Thyroid gland (tissue), 4 donors: Measurements from ENCODE around the gene RPL15. TPM values are rescaled to one million over a fixed set of nuclear protein-coding genes. Genes with fewer than 3 reads are reported as not detected.

Experiments
- DNase-seq, 2 donors: peaks; one replicate each; pipeline ENCODE4 v3.0.0-alpha.2; 2019
- H3K27ac ChIP-seq, 3 donors: fragments of 200-600 bp; sonication (generic); 1 replicate in 2 of 3; 2 replicates in 1 of 3; pipeline ENCODE4 v1.5.1; 2016 to 2019; ENCODE audit warnings: mild to moderate bottlenecking in 1 of 3, moderate library complexity in 1 of 3
- H3K27me3 ChIP-seq: fragments of 200-600 bp; sonication (generic); one replicate; pipeline ENCODE4 v1.5.1; 2019
- H3K36me3 ChIP-seq, 2 donors: fragments of 200-600 bp; sonication (generic); one replicate each; pipeline ENCODE4 v1.5.1; 2016 to 2019
- H3K4me1 ChIP-seq, 2 donors: fragments of 200-600 bp; sonication (generic); one replicate each; pipeline ENCODE4 v1.5.1; 2017 to 2019
- H3K4me3 ChIP-seq, 3 donors: fragments of 200-600 bp; sonication (generic); replicated peaks in 1 of 3; 1 replicate in 2 of 3; 2 replicates in 1 of 3; pipeline ENCODE4 v1.5.1; 2016; ENCODE audit warnings: mild to moderate bottlenecking in 1 of 3
- H3K9me3 ChIP-seq: fragments of 200-600 bp; sonication (generic); one replicate; pipeline ENCODE4 v1.5.1; 2017
- CTCF ChIP-seq, 6 experiments: fragments of 200-600 bp in 3 of 6; fragments of 450-650 bp in 3 of 6; sonication (generic) in 3 of 6; IDR thresholded peaks; one replicate each; pipeline ENCODE4 v1.5.1; 2016 to 2019; ENCODE audit warnings: antibody characterized with exemption in 6 of 6, mild to moderate bottlenecking in 2 of 6, inconsistent platforms in 1 of 6, moderate library complexity in 1 of 6
- POLR2A ChIP-seq, 2 donors: fragments of 450-650 bp; IDR thresholded peaks; one replicate each; pipeline ENCODE4 v1.6.1; 2017; ENCODE audit warnings: antibody characterized with exemption in 2 of 2, mild to moderate bottlenecking in 2 of 2, moderate library complexity in 1 of 2
- WGBS, 2 donors: methylation state at CpG; one replicate each; pipeline ENCODE4 v1.1.5; 2017; 5-methylcytosine and 5-hydroxymethylcytosine counted together
- intact Hi-C: fragments of 100-400 bp; cut with DNase I; formaldehyde crosslinking; loops from one replicate; pipeline ENCODE4 v1.15.1; 2023
- total RNA-seq, 4 donors: library from RNA; depleted of rRNA; stranded (reverse); fragments of >200 nt; gene quantifications; one replicate each; pipeline ENCODE4 v1.2.3, GENCODE V29; 2016

The RPL15 gene
- total RNA-seq, 4 donors from 2014 or later, result 1,700 to 2,512 (median 2,310) TPM

DNA sequence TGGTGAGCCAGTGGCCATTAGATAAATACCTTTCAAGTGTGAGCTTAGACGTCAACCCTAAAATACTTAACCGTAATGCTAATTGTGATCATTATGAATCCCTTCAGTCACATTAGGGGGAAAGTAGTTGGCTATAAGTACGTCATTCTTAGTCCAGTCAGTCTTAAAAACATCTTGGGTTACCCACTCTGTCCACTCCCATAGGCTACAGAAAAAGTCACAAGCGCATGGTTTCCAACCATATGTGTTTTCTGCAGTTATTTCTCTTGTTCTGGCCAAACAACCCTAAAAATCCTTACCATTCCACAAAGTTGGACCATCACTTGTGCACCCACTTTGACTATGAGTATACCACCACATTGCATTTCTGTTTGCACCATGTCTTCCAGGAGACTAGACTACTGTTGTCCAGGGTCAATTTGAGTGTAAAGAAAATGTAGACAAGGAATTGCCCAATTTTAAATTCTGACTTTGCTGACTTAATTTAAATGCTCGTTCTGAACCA lies 3.3 kb downstream of the RPL15 start:
- WGBS, 2 donors, result 90 to 92% methylated on average over 5 of the region's 5 CpGs
- peaks cover 16 to 18% of the 10 kb centered on the region in 2 donors for H3K36me3 ChIP-seq
- H3K9me3 ChIP-seq, result no peaks in the 10 kb centered on the region
- DNase-seq, result no peak
- H3K4me1 ChIP-seq, result peaks cover 25 to 29% of the 10 kb centered on the region in 2 donors
- TF ChIP-seq POLR2A (IDR thresholded peaks at IDR 0.05), result no peak
- TF ChIP-seq CTCF (IDR thresholded peaks at IDR 0.05), result no peak
- no peaks in the 10 kb centered on the region for H3K27me3 ChIP-seq
- intact Hi-C loops, result no loop called here
- no peak overlapping the region for H3K27ac ChIP-seq
- no peak overlapping the region for H3K4me3 ChIP-seq

- Histone ChIP-seq H3K4me3 (no peak overlapping the region), H3K27me3 (no peaks in the 10 kb centered on the region), H3K27ac (no peak overlapping the region), H3K36me3 (peaks cover 16 to 18% of the 10 kb centered on the region in 2 donors), H3K4me1 (peaks cover 16 to 21% of the 10 kb centered on the region in 2 donors), H3K9me3 (no peaks in the 10 kb centered on the region)
- no peak for DNase-seq
- no peak for TF ChIP-seq POLR2A (IDR thresholded peaks at IDR 0.05)
- intact Hi-C loops, result no loop called here
- 93 to 98% methylated on average over 3 of the region's 3 CpGs for WGBS, 2 donors
These were observed 4.2 kb downstream of the RPL15 start for GRCh38 chr3:23921052-23921511.

DNA sequence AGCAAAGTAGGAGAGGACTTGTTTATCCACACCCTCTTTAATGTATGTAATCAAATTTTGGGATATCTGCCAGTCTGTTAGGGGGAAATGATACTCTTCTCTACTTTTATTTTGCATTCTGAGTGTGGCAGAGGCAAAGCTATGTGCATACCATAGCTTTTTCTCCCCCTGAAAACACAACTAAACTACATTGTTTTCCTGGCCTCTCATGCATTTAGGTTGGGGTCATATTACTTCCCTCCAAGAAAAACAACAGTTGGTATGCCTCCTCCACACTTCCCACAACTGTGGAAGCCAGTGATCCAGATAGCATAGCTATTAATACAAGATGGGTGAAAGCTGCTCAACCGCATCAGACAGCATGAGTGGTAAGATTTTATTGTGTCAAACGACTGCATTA lies 6.9 kb downstream of the RPL15 start:
- Histone ChIP-seq H3K9me3 (no peaks in the 10 kb centered on the region), H3K36me3 (peaks cover 11 to 13% of the 10 kb centered on the region in 2 donors), H3K27me3 (no peaks in the 10 kb centered on the region), H3K27ac (no peak overlapping the region), H3K4me1 (peaks cover 9 to 13% of the 10 kb centered on the region in 2 donors), H3K4me3 (no peak overlapping the region)
- intact Hi-C loops, result no loop called here
- WGBS, 2 donors, result 46 to 49% methylated on average over 2 of the region's 2 CpGs
- TF ChIP-seq CTCF (IDR thresholded peaks at IDR 0.05) (no peak), POLR2A (IDR thresholded peaks at IDR 0.05) (no peak)
- peak in 1 of 2 donors; percentile 11 for DNase-seq

- no peaks in the 10 kb centered on the region for H3K27me3 ChIP-seq
- no peak for TF ChIP-seq CTCF (IDR thresholded peaks at IDR 0.05)
- no peak for TF ChIP-seq POLR2A (IDR thresholded peaks at IDR 0.05)
- H3K27ac ChIP-seq, result no peak overlapping the region
- intact Hi-C loops, result no loop called here
- no peaks in the 10 kb centered on the region for H3K36me3 ChIP-seq
- H3K4me3 ChIP-seq, result no peak overlapping the region
- DNase-seq, result no peak
- H3K4me1 ChIP-seq, result peaks cover 6 to 7% of the 10 kb centered on the region in 2 donors
- WGBS, 2 donors, result 93 to 97% methylated on average over 7 of the region's 7 CpGs
- no peaks in the 10 kb centered on the region for H3K9me3 ChIP-seq
These were observed 9.3 kb downstream of the RPL15 start for GRCh38 chr3:23926246-23926645.

GRCh38 chr3:23926736-23927135 lies 9.8 kb downstream of the RPL15 start:
- Histone ChIP-seq H3K36me3 (no peaks in the 10 kb centered on the region), H3K4me3 (no peak overlapping the region), H3K9me3 (no peaks in the 10 kb centered on the region), H3K27ac (no peak overlapping the region), H3K4me1 (peaks cover 6 to 7% of the 10 kb centered on the region in 2 donors), H3K27me3 (no peaks in the 10 kb centered on the region)
- 85 to 91% methylated on average over 3 of the region's 3 CpGs for WGBS, 2 donors
- TF ChIP-seq POLR2A (IDR thresholded peaks at IDR 0.05) (no peak), CTCF (IDR thresholded peaks at IDR 0.05) (no peak)
- intact Hi-C loops, result no loop called here
- DNase-seq, result no peak
